ENCODE data around the gene C16orf96.

C16orf96 gene

GRCh38 chr16:4556112-4556511 is at the start of gene C16orf96:
Gene C16orf96, plus strand, starts transcription at chr16:4556340. Its CDS starts 150 bp downstream, at chr16:4556490.
- no peak for FAIRE-seq

DNA sequence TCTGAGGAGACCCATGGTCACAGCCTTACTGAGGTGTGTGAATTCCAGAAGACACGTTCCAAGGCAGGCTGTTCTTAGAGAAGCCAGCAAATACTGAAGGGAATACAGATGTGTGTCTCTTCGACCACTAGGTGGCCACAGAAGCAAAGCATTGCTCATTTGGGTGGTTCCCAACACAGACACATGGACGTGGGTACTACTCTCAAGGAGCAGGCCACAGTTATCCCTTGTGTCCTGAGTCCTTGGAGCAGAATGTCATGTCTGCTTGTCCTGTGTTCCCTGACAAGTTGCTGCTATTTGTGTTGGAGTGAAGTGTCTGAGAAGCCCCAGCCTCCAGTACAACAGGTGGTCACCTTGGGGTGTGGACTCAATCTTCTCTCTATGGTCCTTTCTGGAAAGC is 49.7 kb upstream of the C16orf96 start:
- FAIRE-seq, result peak; percentile 9

GRCh38 chr16:4507588-4508345 is 48.4 kb upstream of the C16orf96 start:
- no peak for FAIRE-seq

- no peak for FAIRE-seq
Observed at GRCh38 chr16:4508806-4509205, 47.3 kb upstream of the C16orf96 start.

DNA sequence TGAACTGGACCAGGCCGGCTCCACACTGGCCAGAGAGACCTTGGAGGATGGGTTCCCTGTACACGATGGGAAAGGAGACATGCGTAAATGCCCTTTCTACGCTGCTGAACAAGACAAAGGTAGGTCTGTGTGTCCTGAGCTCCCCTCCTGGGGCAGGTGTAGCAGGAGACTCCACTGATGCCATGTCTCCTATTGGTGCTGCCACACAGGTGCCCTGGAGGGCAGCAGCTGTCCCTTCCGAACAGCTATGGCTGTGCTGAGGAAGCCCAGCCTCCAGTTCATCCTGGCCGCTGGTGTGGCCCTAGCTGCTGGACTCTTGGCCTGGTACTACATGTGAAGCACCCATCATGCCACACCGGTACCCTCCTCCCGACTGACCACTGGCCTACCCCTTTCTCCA is 46.7 kb upstream of the C16orf96 start:
- FAIRE-seq, result no peak

GRCh38 chr16:4510131-4510530 is 46.0 kb upstream of the C16orf96 start:
- no peak for FAIRE-seq

DNA sequence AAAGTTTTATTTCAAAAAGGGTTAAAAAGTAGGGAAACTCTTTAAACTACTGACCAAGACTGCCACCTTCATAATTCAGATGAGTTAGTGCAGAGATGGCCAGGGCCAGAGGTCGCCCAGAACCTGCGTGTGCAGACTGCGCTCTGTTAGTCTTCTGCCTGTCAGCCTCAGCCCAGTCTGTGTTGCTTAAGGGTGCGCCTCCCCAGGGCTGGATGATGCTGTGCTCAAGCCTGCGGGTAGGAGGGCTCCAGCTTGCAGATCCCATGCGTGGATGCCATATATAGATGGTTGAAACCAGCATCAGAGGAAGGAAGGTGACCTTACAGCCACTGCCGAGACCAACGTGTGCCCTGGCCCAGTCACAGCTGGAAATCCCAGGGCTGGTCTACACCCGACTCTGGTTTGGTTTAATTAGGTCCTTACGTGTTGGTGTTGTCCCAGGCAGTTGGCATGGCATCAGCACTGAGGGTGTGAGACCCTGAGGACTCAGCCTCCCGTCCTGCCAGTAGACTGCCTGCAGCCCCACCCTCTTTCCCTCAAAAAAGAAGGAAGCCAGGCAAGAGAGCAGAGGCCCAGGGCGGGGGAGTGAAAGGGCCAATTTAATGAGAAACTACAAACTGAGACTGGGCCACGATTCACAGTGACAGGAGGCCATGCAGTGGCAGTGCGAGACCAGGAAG is 45.3 kb upstream of the C16orf96 start:
- no peak for FAIRE-seq

DNA sequence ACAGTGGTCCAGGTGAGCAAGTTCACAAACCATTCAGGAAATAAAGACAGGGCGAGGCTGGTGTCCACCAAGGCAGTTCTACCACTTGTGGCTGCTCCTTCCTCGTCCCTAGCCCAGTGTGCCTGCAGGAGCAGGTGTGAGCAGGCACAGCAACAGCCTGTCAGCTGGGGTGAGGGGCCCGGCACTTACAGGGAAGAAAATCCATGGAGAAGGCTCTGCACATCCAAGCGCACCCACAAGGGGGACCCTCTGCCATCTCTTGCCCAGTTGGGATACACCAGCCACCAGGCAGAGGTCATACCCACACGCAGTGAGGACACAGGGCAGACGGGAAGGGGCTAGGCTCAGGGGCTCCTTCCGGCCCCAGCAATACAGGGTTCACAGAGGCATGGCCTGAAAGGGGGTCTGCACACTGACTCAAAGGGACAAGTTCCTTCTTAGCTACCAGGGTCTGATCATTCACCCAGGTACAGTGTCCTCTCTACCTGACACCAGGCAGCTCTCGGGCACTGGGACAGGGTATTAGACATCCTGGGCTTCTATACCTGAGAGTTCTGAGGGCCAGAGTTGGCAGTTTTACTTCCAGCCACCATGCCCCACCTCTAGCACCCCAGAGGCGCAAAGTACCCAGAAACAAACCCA is 44.6 kb upstream of the C16orf96 start:
- FAIRE-seq, result no peak

DNA sequence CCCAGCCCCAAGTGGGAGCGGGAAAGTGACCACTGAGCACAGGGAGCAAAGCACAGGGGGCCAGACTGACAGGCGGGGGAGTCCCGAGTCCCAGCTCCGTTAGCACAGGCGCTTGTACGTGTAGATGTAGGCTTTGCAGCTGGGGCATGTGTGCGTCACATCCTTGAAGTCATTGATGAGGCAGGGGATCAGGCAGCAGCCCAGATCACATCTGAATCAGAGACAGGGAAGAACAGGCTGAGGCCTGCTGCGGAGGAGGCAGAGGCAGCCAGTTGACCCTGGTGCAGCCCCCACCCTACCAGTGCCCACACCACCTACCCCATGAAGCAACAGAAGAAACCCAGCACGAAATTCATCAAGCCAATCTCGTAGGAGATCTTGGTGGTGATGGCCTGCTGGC is 43.7 kb upstream of the C16orf96 start:
- FAIRE-seq, result no peak

GRCh38 chr16:4513086-4513860 is 42.9 kb upstream of the C16orf96 start:
- FAIRE-seq, result no peak

- FAIRE-seq, result no peak
Observed at GRCh38 chr16:4513881-4514280, 42.3 kb upstream of the C16orf96 start.

GRCh38 chr16:4514606-4515005 is 41.5 kb upstream of the C16orf96 start:
- FAIRE-seq, result no peak

DNA sequence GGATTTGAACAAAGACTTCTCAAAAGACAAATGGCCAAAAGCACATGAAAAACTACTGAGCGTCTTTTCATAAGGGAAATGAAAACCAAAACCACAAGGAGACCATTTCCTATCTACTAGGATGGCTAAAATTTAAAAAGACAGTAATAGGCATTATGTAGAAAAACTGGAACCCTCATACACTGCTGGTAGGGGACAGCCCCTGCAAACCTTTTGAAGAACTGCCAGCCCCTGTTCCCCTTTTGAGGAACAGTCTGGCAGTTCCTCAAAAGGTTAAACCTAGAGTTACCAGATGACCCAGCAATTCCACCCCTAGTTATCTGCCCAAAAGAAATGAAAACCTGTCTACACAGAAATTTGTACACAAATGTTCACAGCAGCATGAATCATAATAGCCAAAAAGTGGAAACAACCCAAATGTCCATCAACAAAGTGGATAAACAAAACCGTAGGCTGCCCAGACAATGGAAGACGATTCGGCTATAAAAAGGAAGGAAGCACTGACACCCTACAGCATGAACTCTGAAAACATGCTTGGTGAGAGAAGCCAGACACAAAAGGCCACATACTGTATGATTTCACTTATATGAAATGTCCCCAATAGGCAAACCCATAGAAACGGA is 40.4 kb upstream of the C16orf96 start:
- no peak for FAIRE-seq

DNA sequence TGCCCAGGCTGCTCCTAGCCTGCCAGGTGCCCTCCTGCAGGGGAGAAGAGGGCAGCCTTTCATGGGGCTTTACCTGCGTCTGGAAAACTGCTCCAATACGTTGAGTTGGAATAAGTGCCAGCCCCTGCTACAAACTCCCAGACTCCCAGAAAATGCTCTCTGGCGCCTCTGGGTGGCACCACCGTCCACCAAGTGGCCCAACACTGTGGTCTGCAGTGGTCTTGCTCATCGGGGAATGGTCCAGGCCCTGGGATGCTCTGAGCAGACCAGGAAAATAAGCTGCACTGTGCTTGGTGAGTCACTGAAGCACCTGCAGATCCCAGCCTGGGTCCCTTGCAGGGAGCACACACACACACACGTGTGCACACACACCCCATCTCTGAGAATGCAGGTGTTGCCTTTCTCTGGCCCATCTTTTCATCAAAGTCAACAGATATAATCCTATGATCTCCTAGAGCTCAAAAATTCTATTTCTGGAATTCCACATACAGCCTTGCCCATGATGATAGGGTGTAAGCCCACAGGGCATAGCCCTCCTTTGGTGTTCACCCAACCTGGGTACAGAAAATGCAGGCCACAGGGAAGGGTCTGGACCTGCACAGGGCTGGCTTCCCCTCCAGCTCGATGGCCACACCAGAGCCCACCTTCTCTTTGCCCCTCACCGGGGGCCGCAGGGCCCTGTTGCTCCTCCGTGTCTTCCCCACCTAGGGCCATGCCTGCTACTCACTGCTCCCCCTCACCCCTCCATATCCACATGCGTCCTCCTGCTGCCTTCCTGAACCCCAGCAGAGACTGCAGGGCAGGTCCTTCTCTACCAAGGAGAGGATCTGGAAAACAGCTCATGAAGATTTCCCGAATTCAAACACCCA is 38.1 kb upstream of the C16orf96 start:
- no peak for FAIRE-seq

- no peak for FAIRE-seq
Observed at GRCh38 chr16:4519274-4520058, 36.7 kb upstream of the C16orf96 start.

DNA sequence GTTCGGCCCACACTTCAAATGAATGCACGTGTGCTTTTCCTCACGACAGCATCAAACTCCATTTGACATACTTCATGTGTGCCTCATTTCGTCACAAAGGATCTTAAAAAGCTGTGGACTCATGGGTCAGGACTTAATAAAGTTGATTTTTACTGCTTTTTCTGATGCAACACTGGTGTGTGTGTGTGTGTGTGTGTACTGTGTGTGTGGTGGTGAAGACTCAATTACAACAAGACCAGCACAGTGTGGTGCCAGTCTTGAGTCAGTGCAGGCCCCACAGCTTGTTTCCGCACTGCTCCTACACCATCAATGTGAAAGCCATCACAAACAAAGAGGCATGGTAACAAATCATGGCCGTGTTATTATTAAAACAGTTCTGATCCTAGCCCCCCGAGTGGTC is 35.2 kb upstream of the C16orf96 start:
- FAIRE-seq, result no peak

DNA sequence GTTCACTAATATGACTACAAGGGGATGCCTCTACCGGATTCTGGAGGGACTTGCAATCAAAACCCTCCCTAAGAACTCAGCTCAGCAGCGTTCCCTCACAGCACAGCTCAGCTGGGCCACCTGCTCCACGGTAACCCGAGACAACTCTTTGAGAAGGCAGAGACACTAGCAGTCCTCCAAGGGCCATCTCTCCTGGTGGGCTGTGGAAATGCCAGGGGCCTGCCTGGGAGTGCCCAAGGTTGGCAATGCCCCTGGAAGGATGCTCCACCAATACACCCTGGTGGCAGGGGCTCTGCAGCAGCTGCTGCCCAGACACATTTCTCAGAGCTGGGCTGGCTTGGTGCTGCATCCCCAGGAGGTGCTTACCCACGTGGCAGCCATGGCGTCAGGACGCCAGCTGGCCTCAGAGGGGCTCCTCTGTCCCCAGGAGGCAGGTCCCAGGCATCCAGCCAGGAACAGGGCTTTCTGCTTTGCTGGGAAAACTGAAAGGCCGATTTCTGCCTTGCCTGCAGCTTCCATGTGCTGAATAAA is 34.0 kb upstream of the C16orf96 start:
- no peak for FAIRE-seq

- FAIRE-seq, result no peak
Observed at GRCh38 chr16:4523686-4524085, 32.5 kb upstream of the C16orf96 start.

GRCh38 chr16:4524571-4524970 is 31.6 kb upstream of the C16orf96 start:
- no peak for FAIRE-seq

DNA sequence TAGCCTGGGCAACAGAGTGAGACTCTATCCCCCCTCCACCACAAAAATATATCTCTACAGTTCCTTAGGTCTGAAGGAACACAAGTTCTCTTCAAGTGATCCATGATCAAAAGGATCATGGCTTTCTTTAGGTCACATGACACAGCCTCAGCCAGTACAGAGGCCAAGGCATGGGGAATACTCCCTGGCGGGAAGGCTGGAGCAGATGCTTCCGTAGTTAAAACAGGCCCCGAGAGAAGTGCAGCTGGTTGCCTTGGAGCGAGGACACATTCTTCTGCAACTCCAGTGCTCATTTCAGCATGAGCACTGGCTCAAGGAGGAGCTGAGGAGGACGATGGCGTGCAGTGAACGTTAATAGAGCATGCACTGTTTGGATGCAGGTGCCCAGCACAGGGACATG is 31.1 kb upstream of the C16orf96 start:
- no peak for FAIRE-seq

Measured in TTC549 (cell line).